RWPE2 (cell line): Measurements from ENCODE around the gene CROT.

Experiments
- ATAC-seq: fragments of 200-7000 bp; cut with Tn5 transposase; 3 replicates; pipeline ENCODE4 v1.9.1; 2021; ENCODE audit warnings: low read depth
- DNase-seq: peaks from one replicate; pipeline ENCODE4 v3.0.0-alpha.2; 2020; ENCODE audit warnings: low spot score
- H3K27ac ChIP-seq: fragments of 450-650 bp; 2 replicates; pipeline ENCODE4 v1.5.1; 2017; ENCODE audit warnings: mild to moderate bottlenecking; ENCODE audit not compliant: poor library complexity, severe bottlenecking
- H3K27me3 ChIP-seq: fragments of 250-450 bp; sonication (Bioruptor Pico); 2 replicates; pipeline ENCODE4 v1.5.1; 2021; ENCODE audit warnings: mild to moderate bottlenecking, moderate library complexity; ENCODE audit not compliant: insufficient read depth, poor library complexity, severe bottlenecking
- H3K36me3 ChIP-seq: fragments of 250-450 bp; sonication (Bioruptor Pico); 2 replicates; pipeline ENCODE4 v1.5.1; 2020; ENCODE audit warnings: low read depth, mild to moderate bottlenecking, moderate library complexity
- H3K4me1 ChIP-seq: fragments of 250-450 bp; sonication (Bioruptor Pico); 2 replicates; pipeline ENCODE4 v1.5.1; 2021; ENCODE audit warnings: mild to moderate bottlenecking, moderate library complexity; ENCODE audit not compliant: insufficient read depth, poor library complexity, severe bottlenecking
- H3K4me3 ChIP-seq: fragments of 250-450 bp; sonication (Bioruptor Pico); 2 replicates; pipeline ENCODE4 v1.5.1; 2021; ENCODE audit warnings: mild to moderate bottlenecking, moderate library complexity; ENCODE audit not compliant: severe bottlenecking
- H3K9me3 ChIP-seq: fragments of 250-450 bp; sonication (Bioruptor Pico); 2 replicates; pipeline ENCODE4 v1.5.1; 2021; ENCODE audit warnings: mild to moderate bottlenecking, moderate library complexity; ENCODE audit not compliant: severe bottlenecking
- TF ChIP-seq, protein P1 (sequence below): fragments of 450-650 bp; IDR thresholded peaks from one replicate; pipeline ENCODE4 v1.5.1; 2017; ENCODE audit warnings: mild to moderate bottlenecking, moderate library complexity; ENCODE audit not compliant: poor library complexity, severe bottlenecking

CROT gene

DNA sequence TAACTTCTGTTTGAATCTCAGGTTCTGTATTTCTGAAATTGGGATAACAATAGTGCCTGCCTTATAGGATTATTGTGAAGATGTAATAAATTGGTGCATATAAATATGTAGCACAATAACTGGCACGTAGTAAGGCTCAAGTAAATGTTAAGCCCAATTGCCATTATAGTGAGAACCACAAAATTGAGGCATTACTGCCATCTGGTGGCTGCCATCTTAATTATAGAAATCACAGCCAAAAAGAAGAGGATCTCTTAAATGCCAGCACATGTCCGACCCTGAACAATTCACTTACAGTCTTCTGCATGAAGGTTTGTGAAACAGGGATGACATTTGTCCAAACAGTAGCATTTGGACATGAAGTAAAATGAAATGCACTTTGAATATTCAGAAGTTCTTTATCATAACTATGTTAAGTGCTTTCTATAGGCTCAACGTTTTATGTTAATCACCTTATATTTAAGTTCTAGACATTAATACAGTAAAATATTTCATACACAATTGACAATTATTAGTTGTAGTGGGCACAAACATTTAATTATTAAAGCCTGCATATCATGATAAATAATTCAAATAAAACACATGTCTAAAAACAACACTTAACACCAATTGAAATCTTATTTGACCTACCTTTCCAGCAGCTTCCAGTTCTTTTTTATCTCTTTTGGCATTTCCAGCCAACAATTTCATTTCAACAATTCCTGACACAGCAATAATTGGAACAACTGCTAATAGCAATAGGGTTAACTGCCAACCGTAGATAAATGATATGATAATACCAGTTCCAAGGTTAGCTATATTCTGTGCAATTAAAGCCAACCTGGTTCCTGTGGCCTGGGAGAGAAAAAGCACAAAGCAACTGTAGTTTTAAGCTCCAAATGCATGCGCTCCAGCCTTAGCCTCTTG lies 71.5 kb downstream of the CROT start:
- ATAC-seq (peak; percentile 68), DNase-seq (no peak)
- H3K27ac ChIP-seq = no peak overlapping the region
- no peaks in the 10 kb centered on the region for H3K36me3 ChIP-seq
- TF ChIP-seq, protein P1, sequence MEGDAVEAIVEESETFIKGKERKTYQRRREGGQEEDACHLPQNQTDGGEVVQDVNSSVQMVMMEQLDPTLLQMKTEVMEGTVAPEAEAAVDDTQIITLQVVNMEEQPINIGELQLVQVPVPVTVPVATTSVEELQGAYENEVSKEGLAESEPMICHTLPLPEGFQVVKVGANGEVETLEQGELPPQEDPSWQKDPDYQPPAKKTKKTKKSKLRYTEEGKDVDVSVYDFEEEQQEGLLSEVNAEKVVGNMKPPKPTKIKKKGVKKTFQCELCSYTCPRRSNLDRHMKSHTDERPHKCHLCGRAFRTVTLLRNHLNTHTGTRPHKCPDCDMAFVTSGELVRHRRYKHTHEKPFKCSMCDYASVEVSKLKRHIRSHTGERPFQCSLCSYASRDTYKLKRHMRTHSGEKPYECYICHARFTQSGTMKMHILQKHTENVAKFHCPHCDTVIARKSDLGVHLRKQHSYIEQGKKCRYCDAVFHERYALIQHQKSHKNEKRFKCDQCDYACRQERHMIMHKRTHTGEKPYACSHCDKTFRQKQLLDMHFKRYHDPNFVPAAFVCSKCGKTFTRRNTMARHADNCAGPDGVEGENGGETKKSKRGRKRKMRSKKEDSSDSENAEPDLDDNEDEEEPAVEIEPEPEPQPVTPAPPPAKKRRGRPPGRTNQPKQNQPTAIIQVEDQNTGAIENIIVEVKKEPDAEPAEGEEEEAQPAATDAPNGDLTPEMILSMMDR = peak; percentile 76
- peaks cover 8% of the 10 kb centered on the region for H3K27me3 ChIP-seq
- H3K4me3 ChIP-seq = no peak overlapping the region
- H3K9me3 ChIP-seq = no peaks in the 10 kb centered on the region
- H3K4me1 ChIP-seq = peaks cover 8% of the 10 kb centered on the region

DNA sequence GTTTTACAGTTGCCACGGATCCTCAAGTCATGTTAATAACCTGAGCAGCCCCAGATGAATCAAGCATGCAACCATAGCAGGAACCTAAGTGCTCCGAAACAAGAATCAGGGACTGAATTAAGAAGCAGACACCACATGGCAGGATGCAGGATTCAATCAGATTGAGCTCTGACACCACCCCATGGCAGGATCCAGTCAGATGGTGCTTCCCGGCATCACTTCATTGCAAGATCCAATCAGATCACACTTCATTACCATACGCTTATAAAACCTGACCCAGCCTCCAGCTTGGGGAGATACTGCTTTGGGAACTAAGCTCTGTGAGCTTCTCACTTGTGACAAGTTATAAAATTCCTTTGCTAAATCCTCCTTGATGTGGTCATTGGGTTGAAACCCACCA lies 74.7 kb downstream of the CROT start:
- Histone ChIP-seq H3K4me1 (no peaks in the 10 kb centered on the region), H3K27ac (no peak overlapping the region), H3K4me3 (no peak overlapping the region), H3K9me3 (no peaks in the 10 kb centered on the region), H3K36me3 (no peaks in the 10 kb centered on the region), H3K27me3 (peaks cover 8% of the 10 kb centered on the region)
- TF ChIP-seq, protein P1 = no peak
- DNase-seq = no peak
- ATAC-seq = no peak

GRCh38 chr7:87424075-87424474 lies 78.6 kb downstream of the CROT start:
- DNase-seq (no peak), ATAC-seq (no peak)
- no peaks in the 10 kb centered on the region for H3K27me3 ChIP-seq

DNA sequence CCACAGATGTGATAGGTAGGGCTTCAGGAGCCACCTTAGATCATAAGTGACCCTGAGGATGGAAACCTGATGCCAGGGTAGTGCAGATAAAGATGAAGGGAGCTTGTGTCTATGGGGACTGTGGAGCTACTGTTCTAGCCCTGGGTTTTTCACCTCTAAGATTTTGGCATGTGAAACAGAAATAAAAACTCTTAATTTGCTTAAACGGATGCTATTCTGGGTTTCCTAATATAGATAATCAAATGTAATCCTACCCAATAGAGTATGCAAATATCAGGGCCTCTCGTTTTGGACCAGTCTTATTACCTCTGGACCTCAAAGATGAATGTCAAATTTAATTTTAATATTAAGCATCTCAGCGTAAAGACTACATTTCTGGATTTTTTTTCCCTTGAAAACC lies 80.7 kb downstream of the CROT start:
- Histone ChIP-seq H3K27me3 (no peaks in the 10 kb centered on the region), H3K4me3 (no peak overlapping the region), H3K9me3 (no peaks in the 10 kb centered on the region), H3K4me1 (no peaks in the 10 kb centered on the region), H3K36me3 (no peaks in the 10 kb centered on the region), H3K27ac (no peak overlapping the region)
- ATAC-seq = no peak
- no peak for DNase-seq
- TF ChIP-seq, protein P1 = no peak

More at GRCh38 chr7:87424075-87424474, 78.6 kb downstream of the CROT start:
- Histone ChIP-seq H3K36me3 (no peaks in the 10 kb centered on the region), H3K4me3 (no peak overlapping the region), H3K4me1 (no peaks in the 10 kb centered on the region), H3K9me3 (no peaks in the 10 kb centered on the region), H3K27ac (no peak overlapping the region)
- TF ChIP-seq, protein P1 = no peak

- DNase-seq = no peak
- Histone ChIP-seq H3K4me1 (no peaks in the 10 kb centered on the region), H3K36me3 (no peaks in the 10 kb centered on the region), H3K9me3 (no peaks in the 10 kb centered on the region), H3K27me3 (no peaks in the 10 kb centered on the region), H3K27ac (no peak overlapping the region), H3K4me3 (no peak overlapping the region)
- TF ChIP-seq, protein P1 = no peak
- no peak for ATAC-seq
Observed at GRCh38 chr7:87427288-87427687, 81.8 kb downstream of the CROT start.
